Activated CD8-positive, alpha-beta memory T cell treated with anti-CD3 and anti-CD28 coated beads for 24 hours (primary cell): ENCODE data around the gene MAU2.

Experiments used
- DNase-seq: peaks from one replicate; pipeline ENCODE4 v3.0.0-alpha.2; 2020

Gene MAU2, protein sequence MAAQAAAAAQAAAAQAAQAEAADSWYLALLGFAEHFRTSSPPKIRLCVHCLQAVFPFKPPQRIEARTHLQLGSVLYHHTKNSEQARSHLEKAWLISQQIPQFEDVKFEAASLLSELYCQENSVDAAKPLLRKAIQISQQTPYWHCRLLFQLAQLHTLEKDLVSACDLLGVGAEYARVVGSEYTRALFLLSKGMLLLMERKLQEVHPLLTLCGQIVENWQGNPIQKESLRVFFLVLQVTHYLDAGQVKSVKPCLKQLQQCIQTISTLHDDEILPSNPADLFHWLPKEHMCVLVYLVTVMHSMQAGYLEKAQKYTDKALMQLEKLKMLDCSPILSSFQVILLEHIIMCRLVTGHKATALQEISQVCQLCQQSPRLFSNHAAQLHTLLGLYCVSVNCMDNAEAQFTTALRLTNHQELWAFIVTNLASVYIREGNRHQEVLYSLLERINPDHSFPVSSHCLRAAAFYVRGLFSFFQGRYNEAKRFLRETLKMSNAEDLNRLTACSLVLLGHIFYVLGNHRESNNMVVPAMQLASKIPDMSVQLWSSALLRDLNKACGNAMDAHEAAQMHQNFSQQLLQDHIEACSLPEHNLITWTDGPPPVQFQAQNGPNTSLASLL

DNA sequence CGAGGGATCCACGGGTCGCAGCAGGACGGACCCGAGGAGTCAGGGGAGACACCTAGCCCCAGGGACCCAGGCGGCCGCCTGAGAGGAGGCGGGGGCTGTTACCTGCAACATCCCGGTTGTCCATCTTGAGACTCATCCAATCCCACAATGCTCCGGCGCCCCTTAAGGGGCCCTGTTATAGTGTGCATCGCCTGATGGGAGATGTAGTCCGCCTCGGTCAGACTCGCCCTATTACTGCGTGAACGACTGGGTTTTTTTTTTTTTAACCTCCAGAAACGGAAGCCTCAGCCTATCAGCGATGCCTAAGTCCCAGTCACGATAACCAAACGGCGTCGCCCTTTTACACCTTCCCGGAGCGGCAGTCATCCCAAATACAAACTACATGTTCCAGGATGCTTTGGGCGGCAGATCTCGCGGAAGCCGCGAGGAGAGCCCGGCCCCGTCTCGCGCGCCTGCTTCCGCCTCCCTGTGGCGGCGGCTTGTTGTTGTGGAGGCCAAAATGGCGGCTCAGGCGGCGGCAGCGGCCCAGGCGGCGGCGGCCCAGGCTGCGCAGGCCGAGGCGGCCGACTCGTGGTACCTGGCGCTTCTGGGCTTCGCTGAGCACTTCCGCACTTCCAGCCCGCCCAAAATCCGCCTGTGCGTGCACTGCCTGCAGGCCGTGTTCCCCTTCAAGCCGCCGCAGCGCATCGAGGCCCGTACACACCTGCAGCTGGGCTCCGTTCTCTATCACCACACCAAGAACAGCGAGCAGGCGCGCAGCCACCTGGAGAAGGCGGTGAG lies at the start of gene MAU2, which contains the start of gene SUGP1:
TSS of gene MAU2 (plus strand) at position 469 of the 780 bp plus-strand sequence. CDS start at position 500, 31 bp downstream.
TSS of gene SUGP1 (minus strand) at position 149 of the 780 bp plus-strand sequence. CDS start at position 136, 13 bp downstream.
- DNase-seq = peak; percentile 92

DNA sequence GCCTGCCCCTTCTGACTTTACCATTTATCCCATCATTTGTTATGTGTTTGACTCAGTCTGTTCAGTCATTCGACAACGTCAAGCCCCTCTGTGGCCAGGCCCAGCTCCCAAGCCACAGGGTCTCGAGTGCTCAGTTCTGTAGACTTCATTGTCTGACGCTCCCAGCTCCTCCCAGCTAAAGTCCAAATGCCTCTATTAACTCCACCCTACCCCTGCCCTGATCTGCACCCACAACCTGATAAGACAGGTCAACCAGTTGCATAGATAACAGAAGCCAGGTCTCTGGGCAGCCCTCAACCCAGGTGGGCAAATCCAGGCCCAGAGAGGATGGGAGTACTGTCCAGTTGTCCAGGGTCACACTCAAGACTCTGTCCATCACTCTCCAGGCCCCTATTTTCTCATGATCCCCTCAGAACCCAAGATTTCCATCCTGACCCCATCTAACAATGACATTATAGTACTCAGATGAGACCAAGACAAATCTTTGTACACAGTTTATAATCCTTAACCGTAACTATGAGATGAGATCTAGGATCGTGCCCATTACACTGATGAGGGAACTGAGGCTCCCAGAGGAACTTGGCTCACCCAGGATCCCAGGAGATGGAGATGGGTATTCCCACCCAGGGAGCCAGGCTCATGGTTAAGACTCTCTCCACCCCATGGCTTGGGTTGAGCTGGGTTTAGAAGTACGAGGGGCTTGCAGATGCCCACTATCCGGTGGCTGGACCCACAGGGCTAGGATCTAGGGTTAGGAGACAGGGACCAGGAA lies 48.6 kb upstream of the MAU2 start:
- no peak for DNase-seq

DNA sequence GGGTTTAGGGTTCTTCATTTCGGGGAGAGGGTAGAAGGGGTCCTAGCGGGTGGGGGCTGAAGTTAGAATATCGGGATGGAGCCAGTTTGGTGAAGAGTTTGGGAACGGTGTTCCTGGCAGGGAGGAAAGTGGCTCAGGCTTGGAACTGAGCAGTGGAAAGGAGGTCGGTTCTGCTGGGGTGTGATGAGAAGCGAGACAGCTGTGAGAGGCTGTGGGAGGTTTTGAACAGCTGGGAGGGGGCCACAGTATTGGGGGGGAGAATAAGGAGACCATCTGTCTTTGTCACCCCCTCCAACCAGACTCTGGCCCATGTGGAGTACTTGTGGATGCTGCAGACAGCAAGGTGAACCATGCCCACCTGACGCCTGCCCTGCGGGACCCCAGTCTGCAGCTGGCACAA lies 46.5 kb upstream of the MAU2 start:
- DNase-seq = no peak

DNA sequence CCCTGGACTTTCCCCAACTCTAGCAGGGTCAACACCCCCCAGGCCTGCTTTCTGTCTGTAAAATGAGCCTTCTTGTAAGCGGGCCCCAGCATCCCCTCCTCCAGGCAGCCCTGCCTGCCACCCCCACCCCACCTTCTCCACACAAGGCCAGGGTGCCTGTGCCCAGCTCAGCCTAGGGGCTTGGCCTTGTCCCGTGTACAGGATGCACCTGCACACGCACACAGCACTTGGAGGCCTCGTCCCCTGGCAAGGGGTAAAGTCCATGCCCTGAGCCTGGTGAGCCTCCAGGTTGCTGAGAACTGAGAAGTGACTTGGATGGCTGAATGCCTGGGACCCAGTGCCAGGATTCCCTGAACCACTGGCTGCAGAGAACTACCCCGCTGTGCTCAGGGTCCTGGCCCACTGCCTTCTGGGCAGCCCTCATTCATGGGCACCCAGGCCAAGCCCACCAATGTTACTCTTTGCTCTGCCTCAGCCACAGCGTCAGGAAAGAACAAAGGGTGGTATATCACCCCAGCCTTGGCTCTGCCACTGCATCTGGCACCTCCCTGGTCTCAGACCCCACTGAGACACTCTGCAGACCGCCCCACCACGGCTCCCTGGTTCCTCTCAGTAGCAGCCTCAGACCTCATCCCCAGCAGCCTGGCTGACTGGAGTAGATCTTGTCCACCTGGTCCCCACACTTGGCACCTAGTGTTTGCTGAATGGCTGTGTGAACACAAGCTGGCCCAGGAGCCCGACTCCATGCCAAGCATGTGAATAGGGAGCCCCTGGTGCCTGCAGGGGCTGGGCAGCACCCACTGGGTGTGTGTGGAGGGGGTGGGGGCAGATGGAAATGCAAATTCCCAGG lies 45.7 kb upstream of the MAU2 start:
- no peak for DNase-seq

DNA sequence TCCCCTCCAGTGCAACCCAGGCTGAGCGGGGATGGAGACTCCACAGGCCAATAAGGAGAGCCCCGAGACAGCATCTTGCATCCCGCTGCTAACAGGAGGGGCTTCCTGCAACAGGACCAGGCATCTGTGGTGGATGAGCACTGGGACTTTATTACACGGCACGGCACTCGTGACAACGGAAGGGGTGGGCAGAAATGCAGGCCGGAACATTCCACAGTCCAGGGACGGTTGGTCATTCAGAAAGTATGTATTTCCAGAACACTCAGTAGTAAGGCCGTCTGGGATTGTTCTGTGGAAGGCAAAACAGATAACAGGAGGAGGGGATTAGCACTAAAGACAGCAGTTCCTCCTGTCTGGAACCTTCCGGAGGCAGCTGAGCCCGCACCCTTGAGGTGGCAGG lies 44.2 kb upstream of the MAU2 start:
- DNase-seq = no peak

DNA sequence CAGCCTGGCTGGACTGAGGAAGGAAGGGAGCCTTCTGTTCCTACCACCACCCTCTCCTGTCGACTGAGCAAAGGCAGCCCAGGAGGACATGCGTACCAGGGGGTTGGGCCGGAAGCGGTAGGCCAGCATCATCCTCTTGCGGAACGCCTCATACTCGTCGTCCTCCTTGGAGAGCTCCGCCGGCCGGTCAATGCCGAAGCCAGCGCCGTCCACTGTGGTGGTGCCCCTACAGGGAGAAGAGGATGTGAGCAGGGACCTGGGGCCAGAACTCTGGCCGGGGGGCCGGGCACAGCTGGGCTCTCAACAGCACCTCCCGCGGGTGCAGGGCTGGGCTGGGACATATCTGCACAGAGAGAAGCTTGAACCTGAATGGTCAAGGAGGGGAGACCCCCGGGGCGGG lies 43.8 kb upstream of the MAU2 start:
- no peak for DNase-seq

DNA sequence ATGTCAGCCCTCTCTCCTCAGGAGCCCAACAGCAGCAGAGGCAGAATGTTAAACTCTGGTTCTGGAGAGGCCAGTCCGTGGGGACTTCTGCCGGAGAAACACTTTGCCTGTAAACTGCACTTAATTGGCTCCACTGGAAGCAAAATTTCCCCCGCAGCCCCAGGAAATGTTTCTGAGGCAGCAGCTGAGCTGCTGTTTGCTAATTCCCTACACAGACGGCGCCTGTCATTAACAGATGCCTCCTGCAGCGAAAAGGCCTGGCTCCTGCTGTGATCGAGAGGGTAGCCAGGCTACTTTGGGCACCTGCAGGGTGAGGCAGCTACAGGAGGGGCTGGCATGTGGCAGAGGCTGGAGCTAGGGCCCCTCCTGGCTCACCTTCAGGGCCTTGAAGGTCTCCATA lies 42.3 kb upstream of the MAU2 start:
- DNase-seq = no peak

DNA sequence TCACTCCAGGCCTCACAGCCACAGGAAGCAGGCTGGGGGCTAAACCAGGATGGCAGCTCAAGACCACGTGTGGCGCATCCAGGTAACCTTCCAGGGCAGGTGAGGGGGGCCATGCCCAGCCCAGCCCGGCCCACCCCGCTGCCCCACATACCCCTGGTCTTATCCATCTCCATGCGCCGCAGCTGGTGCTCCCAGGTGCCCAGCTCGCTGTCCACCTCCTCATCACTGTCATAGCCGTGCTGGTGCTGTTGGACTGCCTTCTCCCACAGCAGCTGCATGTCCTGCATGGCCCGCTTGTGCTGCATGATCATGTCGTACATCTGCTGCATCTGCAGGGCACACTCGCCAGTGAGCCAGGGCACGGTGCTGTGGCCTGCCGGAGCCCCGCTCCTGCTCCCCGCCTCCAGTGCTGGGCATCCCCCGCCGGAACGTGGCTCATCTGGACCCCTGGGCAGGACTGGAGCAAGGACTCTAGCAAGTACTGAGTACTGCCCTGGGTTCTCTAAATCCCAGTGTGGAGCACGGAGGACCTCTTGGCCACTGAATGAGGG lies 41.5 kb upstream of the MAU2 start:
- DNase-seq = no peak

DNA sequence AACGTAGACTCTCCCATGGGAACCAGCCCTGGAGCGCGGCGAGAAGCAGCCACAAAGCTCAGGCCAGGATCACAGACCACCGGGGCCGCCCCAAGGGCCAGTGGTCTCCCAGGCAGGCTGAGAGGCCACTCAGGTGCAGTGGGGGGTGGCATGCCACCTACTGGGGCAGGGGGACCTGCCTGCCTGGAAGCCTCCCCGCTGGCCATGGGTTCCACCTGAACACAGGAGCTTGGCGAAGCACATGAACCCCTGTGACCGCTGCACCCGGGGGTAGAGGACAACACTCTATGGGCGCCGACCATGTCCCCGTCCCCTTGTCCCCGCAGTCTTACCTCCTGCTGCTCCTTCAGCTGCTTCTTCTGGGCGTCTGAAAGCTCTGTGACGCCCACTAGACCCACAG lies 40.8 kb upstream of the MAU2 start:
- no peak for DNase-seq

DNA sequence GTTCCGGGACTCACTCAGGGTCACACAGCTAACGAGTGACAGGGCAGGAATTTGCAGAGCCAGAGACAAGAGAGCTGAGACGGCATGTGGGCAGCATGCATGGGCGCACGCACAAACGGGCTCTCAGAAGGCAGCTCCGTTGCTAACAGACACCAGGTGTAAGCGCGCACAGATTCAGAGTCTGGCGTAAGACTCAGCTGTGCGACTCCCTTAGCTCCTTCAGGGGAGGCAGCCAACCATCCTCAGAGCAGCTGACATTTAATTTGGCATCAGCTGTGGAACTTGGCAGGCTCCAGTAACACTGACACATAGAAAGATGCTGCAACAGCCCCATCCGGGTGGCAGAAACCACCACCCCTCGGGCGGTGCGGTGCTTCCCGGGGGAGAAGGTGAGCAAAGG lies 40.1 kb upstream of the MAU2 start:
- DNase-seq = no peak

DNA sequence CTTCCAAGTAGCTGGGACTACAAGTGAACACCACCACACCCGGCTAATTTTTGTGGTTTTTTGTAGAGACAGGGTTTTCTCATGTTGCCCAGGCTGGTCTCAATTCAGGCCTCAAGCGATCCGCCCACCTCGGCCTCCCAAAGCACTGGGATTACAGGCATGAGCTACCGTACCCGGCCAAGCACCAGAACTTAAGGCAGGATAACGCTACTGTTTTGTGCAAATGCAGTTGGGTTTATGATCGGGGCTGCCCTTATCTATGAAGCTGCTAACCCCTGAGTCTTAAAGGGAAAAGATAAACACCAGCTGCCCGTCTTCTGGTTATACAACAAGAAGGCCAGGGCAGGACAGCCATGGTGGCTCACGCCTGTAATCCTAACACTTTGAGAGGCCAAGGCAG lies 34.9 kb upstream of the MAU2 start:
- DNase-seq = no peak

DNA sequence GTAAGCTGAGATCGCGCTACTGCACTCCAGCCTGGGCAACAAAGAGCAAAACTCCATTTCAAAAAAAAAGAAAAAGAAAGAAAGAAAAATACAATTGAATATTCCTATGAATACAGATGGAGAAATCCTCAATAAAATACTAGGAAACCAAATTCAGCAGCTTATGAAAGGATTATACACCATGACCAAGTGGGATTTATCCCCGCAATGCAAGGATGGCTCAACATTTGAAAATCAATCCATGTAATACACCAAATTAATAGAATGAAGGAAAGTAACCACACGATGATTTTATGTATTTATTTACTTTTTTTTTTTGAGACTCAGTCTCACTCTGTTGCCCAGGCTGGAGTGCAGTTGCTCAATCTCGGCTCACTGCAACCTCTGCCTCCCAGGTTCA lies 28.0 kb upstream of the MAU2 start:
- no peak for DNase-seq

DNA sequence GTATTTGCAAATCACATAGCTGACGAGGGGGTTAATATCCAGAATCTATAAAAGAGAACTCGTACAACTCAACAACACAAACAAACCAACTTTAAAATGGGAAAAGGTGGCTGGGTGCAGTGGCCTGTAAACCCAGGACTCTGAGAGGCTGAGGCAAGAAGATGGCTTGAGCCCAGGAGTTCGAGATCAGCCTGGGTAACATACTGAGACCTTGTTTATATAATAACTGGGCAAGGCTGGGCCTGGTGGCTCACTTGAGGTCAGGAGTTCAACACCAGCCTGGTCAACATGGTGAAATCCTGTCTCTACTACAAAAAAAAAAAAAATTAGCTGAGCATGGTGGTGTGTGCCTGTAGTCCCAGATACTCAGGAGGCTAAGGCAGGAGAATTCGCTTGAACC lies 25.7 kb upstream of the MAU2 start:
- no peak for DNase-seq

DNA sequence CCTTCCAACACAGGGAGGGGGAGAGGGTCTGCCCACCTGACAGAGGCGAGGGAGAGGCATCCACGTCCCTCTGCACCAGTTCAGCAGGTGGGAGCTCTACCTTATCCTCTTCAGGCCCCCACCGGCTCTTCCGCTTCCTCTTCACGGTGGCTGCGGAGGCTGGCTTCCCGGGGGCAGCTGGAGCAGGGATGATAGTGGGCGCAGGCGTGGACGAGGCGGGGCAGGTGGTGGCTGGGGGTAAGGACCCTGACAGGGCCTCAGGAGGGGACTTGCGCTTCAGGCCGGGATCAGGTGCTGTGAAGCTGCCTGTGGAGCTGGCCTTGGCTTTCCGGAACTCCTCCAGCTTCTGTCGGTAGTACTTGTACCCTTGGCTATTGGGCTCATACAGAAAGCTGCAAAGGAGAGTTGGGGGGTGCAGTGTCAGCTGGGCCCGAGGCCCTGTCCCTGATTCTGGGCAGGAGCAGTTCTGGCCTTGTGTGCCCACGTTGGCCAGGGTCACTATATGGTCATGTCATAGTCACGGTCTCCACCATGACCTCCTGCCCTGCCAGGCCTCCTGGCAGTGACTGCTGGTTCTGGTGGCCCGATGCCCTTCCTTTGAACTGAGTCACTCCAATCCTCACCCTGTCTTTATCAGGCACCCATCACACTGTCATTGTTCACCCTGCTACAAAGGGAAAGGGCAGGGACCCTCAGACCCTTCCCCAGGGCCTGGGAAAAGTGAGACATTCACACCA lies 23.5 kb upstream of the MAU2 start:
- DNase-seq = no peak

DNA sequence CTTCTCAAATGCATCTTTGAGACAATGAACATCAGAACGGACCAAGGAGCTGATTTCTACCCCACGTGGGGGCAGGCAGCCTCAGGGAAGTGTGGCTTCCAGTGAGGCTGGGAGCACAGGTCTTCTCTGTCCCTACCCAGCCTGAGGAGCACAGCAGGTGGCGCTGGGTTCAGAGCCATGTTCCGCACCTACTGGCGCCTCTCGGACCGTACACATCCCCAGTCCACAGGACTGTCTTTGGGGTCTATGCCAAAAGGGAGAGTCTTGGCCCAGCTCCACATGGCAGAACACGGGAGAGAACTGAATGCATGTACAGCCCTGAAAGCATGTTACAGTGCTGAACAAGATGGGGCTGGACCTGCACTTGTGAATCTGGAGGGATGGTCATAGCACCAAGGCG lies 22.9 kb upstream of the MAU2 start:
- DNase-seq = no peak

DNA sequence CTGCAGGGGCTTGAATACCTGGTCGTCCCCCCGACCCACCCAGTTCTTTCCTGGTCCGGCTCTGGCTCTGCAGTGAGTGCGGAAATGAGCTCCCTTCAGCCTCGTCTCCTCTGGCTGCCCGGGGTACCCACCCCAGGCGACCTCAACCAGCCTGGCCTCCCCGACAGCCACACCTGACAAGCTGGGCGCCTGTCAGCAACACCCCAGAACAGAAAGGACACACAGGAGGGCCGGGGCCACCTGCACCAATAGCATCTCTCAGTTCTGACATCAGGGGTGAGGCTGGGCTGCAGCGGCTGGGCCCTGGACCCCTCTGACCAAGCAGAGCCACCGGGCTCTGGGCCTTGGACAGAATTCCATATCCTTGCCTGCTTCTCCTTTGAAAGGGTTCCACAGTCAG lies 20.0 kb upstream of the MAU2 start:
- no peak for DNase-seq

DNA sequence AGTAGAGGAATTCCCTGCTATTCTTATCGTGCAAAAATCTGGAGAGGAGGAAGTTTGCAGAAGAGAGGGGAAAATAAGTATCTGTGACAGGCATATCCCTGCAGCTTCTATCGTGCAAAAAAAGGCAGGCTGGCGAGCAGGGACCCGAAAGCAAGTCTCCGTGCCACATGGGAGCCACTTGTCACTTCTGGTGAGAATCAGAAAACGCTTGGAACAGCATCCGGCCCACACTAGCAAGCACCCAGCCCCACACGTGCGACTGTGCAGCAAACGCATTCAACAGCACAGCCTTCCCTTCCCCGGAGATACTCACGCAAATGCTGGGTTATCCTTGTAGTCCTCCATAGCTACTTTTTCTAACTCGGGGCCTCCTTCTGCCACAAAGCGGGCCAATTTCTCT lies 17.2 kb upstream of the MAU2 start:
- DNase-seq = no peak

DNA sequence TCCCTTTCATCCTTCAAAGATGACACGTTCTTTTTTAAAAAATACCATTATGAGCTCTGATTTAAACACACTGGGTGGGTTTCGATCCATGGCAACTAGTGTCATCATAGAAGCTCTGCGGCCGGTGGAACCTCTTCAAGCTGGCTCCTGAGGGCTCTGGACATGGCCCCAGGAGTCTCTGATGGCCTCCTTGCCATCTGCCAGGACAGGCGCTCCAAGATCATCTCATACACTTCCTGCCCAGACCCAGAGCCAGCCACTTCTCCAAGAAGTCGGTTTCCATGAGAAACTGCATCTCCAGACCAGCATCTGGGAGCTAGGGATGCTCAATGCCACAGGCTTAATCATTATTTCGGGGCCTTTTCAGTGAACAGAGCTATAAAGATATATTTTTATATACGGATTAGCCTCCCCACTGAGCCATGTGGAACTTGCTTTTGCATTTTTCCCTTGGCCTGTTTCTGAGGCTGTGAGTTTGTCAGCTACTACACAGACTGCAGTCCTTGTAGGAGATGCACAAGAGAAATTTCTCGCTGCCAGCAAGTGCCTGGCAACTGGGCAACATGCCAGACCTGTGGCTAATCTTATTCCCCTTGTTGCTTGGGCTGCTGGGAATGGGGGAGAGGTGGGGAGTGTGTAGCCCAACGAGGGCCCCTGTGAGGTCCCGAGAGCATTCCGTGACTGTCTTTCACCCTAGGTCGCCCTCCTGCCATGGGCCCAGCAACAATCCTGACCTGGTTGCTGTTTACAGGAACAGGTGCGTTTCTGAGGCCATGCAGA lies 16.3 kb upstream of the MAU2 start:
- DNase-seq = no peak

DNA sequence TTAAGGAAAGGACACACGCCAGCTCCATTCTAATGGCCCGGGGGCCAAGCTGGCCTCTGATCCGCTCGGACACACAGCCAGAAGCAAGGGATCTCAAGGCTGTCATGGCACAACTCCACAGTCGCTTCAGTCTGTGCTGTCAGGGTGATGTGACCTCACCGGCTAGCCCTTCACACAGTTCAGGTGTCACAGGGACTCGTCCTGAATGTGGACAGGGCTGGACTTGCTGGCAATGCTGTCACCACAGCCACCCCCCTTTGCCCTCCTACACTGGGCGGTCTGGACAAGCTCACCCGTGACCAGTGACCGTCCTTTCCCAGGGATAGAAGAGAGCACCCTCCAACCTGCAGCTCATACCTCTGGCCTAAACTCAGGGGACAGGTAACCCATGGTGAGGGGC lies 15.6 kb upstream of the MAU2 start:
- DNase-seq = no peak

DNA sequence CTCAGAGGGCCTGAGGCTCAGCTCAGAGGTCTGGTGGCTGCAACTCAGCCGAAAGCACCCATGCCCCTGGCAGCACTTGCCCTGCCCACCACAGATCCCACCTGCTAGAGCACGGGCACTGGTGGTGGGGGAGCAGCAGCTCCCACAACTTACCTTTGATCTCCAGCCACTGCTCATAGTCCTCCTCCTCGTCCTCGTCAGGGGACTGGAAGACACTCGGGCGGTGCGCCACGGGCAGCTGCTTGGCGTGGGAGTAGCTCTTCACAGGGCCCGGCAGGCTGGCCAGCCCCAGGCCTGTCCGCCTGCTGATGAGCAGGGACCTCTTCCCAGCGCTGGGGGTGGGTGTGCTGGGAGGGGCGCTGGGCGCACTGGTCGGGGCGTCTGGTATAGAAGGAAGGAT lies 14.9 kb upstream of the MAU2 start:
- DNase-seq = no peak
